Lower lobe of right lung (tissue), 2 donors: Measurements from ENCODE around the gene MICAL2. TPM values are rescaled to one million over a fixed set of nuclear protein-coding genes. Genes with fewer than 3 reads are reported as not detected.

Source experiments
- ATAC-seq, 2 donors: fragments of 200-7000 bp; cut with Tn5 transposase; one replicate each; pipeline ENCODE4 v1.9.1; 2020 to 2022; ENCODE audit warnings: mild to moderate bottlenecking in 2 of 2, moderate library complexity in 2 of 2
- DNase-seq: peaks from one replicate; pipeline ENCODE4 v3.0.0-alpha.2; 2020
- H3K27ac ChIP-seq: fragments of 200-600 bp; one replicate; pipeline ENCODE4 v1.8.0; 2022
- H3K27me3 ChIP-seq: fragments of 200-600 bp; one replicate; pipeline ENCODE4 v1.8.0; 2022; ENCODE audit warnings: low read depth
- H3K36me3 ChIP-seq: fragments of 200-600 bp; one replicate; pipeline ENCODE4 v1.8.0; 2022; ENCODE audit warnings: mild to moderate bottlenecking
- H3K4me1 ChIP-seq: fragments of 200-600 bp; one replicate; pipeline ENCODE4 v1.8.0; 2022
- H3K4me3 ChIP-seq: fragments of 200-600 bp; one replicate; pipeline ENCODE4 v1.8.0; 2022; ENCODE audit warnings: mild to moderate bottlenecking
- H3K9me3 ChIP-seq: fragments of 200-600 bp; one replicate; pipeline ENCODE4 v1.8.0; 2022
- CTCF ChIP-seq: fragments of 200-600 bp; IDR thresholded peaks from one replicate; pipeline ENCODE4 v1.8.0; 2022; ENCODE audit warnings: antibody characterized with exemption, mild to moderate bottlenecking
- intact Hi-C: fragments of 100-400 bp; cut with DNase I; formaldehyde crosslinking; loops from one replicate; pipeline ENCODE4 v1.11.0; 2022
- total RNA-seq: library from RNA; stranded (reverse); fragmentation: NEBNext Ultra II Directional; extraction: Animal tissue kit (Norgen Biotek cat#: 25700); gene quantifications from one replicate; pipeline ENCODE4 v1.2.1, GENCODE V29; 2021
- donor health status: DM: no; HTN: yes; CAD: no; lungs with severe emphysema.

MICAL2 gene
- total RNA-seq, 1 donor from 2014 or later = 127 TPM

GRCh38 chr11:12212174-12212820 is 101.9 kb downstream of the MICAL2 start:
- H3K36me3 ChIP-seq = peaks cover 54% of the 10 kb centered on the region
- intact Hi-C loops = no loop called here

GRCh38 chr11:12212821-12213185 is 102.4 kb downstream of the MICAL2 start:
- Histone ChIP-seq H3K4me3 (no peak overlapping the region), H3K4me1 (peaks cover 24% of the 10 kb centered on the region), H3K36me3 (peaks cover 53% of the 10 kb centered on the region), H3K9me3 (no peaks in the 10 kb centered on the region), H3K27ac (no peak overlapping the region), H3K27me3 (no peaks in the 10 kb centered on the region)
- intact Hi-C loops = no loop called here
- ATAC-seq (no peak), DNase-seq (no peak)
- no peak for TF ChIP-seq CTCF

More at GRCh38 chr11:12212174-12212820, 101.9 kb downstream of the MICAL2 start:
- no peaks in the 10 kb centered on the region for H3K27me3 ChIP-seq
- no peak for TF ChIP-seq CTCF
- no peak overlapping the region for H3K27ac ChIP-seq
- DNase-seq (no peak), ATAC-seq (no peak)
- H3K4me3 ChIP-seq = no peak overlapping the region
- H3K4me1 ChIP-seq = peaks cover 21% of the 10 kb centered on the region
- H3K9me3 ChIP-seq = no peaks in the 10 kb centered on the region

- Histone ChIP-seq H3K27me3 (no peaks in the 10 kb centered on the region), H3K4me1 (peaks cover 24% of the 10 kb centered on the region), H3K36me3 (peaks cover 55% of the 10 kb centered on the region), H3K4me3 (no peak overlapping the region), H3K27ac (peak overlapping the region; percentile 36), H3K9me3 (no peaks in the 10 kb centered on the region)
- DNase-seq = no peak
- no peak for ATAC-seq
- intact Hi-C loops = no loop called here
- no peak for TF ChIP-seq CTCF
Observed at GRCh38 chr11:12213883-12214282, 103.5 kb downstream of the MICAL2 start.

- Histone ChIP-seq H3K27ac (peak overlapping the region; percentile 59), H3K9me3 (no peaks in the 10 kb centered on the region), H3K36me3 (peaks cover 46% of the 10 kb centered on the region), H3K27me3 (no peaks in the 10 kb centered on the region), H3K4me1 (peaks cover 31% of the 10 kb centered on the region), H3K4me3 (no peak overlapping the region)
- intact Hi-C loops = no loop called here
- no peak for DNase-seq
- no peak for TF ChIP-seq CTCF
- peak; percentile 64 to 73 for ATAC-seq
Observed at GRCh38 chr11:12214751-12215150, 104.4 kb downstream of the MICAL2 start.

- H3K4me3 ChIP-seq = no peak overlapping the region
- peak overlapping the region; percentile 59 for H3K27ac ChIP-seq
- ATAC-seq (peak; percentile 80 to 83), DNase-seq (peak; percentile 67)
- intact Hi-C loops = no loop called here
- peaks cover 45% of the 10 kb centered on the region for H3K36me3 ChIP-seq
- peaks cover 35% of the 10 kb centered on the region for H3K4me1 ChIP-seq
- no peaks in the 10 kb centered on the region for H3K27me3 ChIP-seq
- no peak for TF ChIP-seq CTCF
- H3K9me3 ChIP-seq = no peaks in the 10 kb centered on the region
Observed at GRCh38 chr11:12215181-12215593, 104.8 kb downstream of the MICAL2 start.
